ENCODE data around the gene TNPO1.
A peak's percentile ranks its signal among the peaks of the same experiment; 100 is the strongest.

TNPO1 gene

GRCh38 chr5:72811849-72812248, 4.6 kb upstream of the TNPO1 start:
- Histone ChIP-seq H3K27me3 (ENCODE audit: insufficient read depth, insufficient read length) (no peaks in the 10 kb centered on the region), H3K4me3 (ENCODE audit: insufficient read length, low read depth) (no peak overlapping the region), H3K9ac (ENCODE audit: insufficient read length, low read depth) (no peak overlapping the region), H3K9me3 (ENCODE audit: insufficient read depth, low read length) (no peaks in the 10 kb centered on the region), H3K36me3 (ENCODE audit: insufficient read depth, insufficient read length, low read length) (no peaks in the 10 kb centered on the region), H3K4me1 (ENCODE audit: insufficient read depth, insufficient read length) (no peaks in the 10 kb centered on the region)
- no peak for TF ChIP-seq SUZ12 (IDR thresholded peaks at IDR 0.05; ENCODE audit: extremely low read depth, insufficient read depth, insufficient read length)
- TF ChIP-seq YY1 (IDR thresholded peaks at IDR 0.05; ENCODE audit: insufficient read depth, insufficient read length), result no peak
- TF ChIP-seq ZNF274 (IDR thresholded peaks at IDR 0.05; ENCODE audit: low read depth, low read length), result no peak
- no peak for DNase-seq (ENCODE audit: low read depth, low spot score)

DNA sequence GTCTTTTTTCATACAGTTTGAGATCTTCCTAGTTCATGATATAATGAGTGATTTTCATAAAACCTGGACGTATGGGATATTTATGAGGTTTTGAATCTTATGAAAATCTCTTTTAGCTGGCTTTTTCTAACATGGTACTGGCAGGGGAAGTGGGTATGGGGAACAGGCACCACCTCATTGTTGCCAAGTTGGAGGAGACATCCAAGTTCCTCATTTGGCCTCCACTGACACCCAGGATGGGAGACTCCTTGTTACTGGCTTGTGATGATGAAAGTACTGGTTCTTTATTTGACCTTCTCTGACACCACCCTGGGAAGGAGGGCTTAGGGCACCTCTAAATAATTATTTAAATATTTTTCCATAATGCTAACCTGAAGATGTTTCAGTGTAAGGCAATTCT, 4.0 kb upstream of the TNPO1 start:
- no peaks in the 10 kb centered on the region for H3K36me3 ChIP-seq (ENCODE audit: insufficient read depth, insufficient read length, low read length)
- no peak overlapping the region for H3K9ac ChIP-seq (ENCODE audit: insufficient read length, low read depth)
- H3K4me3 ChIP-seq (ENCODE audit: insufficient read length, low read depth), result no peak overlapping the region
- no peaks in the 10 kb centered on the region for H3K4me1 ChIP-seq (ENCODE audit: insufficient read depth, insufficient read length)
- DNase-seq (ENCODE audit: low read depth, low spot score), result no peak
- no peaks in the 10 kb centered on the region for H3K27me3 ChIP-seq (ENCODE audit: insufficient read depth, insufficient read length)
- TF ChIP-seq SUZ12 (IDR thresholded peaks at IDR 0.05; ENCODE audit: extremely low read depth, insufficient read depth, insufficient read length) (no peak), ZNF274 (IDR thresholded peaks at IDR 0.05; ENCODE audit: low read depth, low read length) (no peak), YY1 (IDR thresholded peaks at IDR 0.05; ENCODE audit: insufficient read depth, insufficient read length) (no peak)
- H3K9me3 ChIP-seq (ENCODE audit: insufficient read depth, low read length), result no peaks in the 10 kb centered on the region

- no peaks in the 10 kb centered on the region for H3K9me3 ChIP-seq (ENCODE audit: insufficient read depth, low read length)
- DNase-seq (ENCODE audit: low read depth, low spot score), result no peak
- no peaks in the 10 kb centered on the region for H3K4me1 ChIP-seq (ENCODE audit: insufficient read depth, insufficient read length)
- TF ChIP-seq ZNF274 (IDR thresholded peaks at IDR 0.05; ENCODE audit: low read depth, low read length) (no peak), YY1 (IDR thresholded peaks at IDR 0.05; ENCODE audit: insufficient read depth, insufficient read length) (no peak), SUZ12 (IDR thresholded peaks at IDR 0.05; ENCODE audit: extremely low read depth, insufficient read depth, insufficient read length) (no peak)
- no peaks in the 10 kb centered on the region for H3K27me3 ChIP-seq (ENCODE audit: insufficient read depth, insufficient read length)
- no peaks in the 10 kb centered on the region for H3K36me3 ChIP-seq (ENCODE audit: insufficient read depth, insufficient read length, low read length)
- no peak overlapping the region for H3K4me3 ChIP-seq (ENCODE audit: insufficient read length, low read depth)
- H3K9ac ChIP-seq (ENCODE audit: insufficient read length, low read depth), result no peak overlapping the region
Measured at GRCh38 chr5:72814104-72814503, 2.4 kb upstream of the TNPO1 start.

DNA sequence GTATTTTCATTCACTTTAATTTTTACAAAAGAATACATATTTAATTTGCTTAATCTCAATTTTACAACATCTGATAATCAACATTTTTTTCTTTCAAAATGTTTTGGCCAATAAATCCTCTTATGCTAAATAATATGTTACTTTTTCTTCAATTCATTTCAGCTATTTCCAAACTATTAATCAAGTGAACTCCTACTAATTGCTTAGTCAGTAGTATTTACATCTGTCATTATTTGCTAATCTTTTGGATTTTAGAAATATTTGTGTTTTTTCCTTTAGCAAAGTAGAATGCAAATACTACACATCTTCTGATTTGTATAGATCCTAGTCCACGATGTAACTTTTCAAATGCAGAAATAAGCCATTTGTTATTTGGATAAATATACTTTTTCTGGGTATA, 1.6 kb upstream of the TNPO1 start:
- Histone ChIP-seq H3K4me3 (ENCODE audit: insufficient read length, low read depth) (no peak overlapping the region), H3K4me1 (ENCODE audit: insufficient read depth, insufficient read length) (no peaks in the 10 kb centered on the region), H3K27me3 (ENCODE audit: insufficient read depth, insufficient read length) (no peaks in the 10 kb centered on the region), H3K9ac (ENCODE audit: insufficient read length, low read depth) (no peak overlapping the region), H3K36me3 (ENCODE audit: insufficient read depth, insufficient read length, low read length) (no peaks in the 10 kb centered on the region), H3K9me3 (ENCODE audit: insufficient read depth, low read length) (no peaks in the 10 kb centered on the region)
- TF ChIP-seq ZNF274 (IDR thresholded peaks at IDR 0.05; ENCODE audit: low read depth, low read length), result no peak
- no peak for TF ChIP-seq SUZ12 (IDR thresholded peaks at IDR 0.05; ENCODE audit: extremely low read depth, insufficient read depth, insufficient read length)
- no peak for TF ChIP-seq YY1 (IDR thresholded peaks at IDR 0.05; ENCODE audit: insufficient read depth, insufficient read length)
- DNase-seq (ENCODE audit: low read depth, low spot score), result no peak

DNA sequence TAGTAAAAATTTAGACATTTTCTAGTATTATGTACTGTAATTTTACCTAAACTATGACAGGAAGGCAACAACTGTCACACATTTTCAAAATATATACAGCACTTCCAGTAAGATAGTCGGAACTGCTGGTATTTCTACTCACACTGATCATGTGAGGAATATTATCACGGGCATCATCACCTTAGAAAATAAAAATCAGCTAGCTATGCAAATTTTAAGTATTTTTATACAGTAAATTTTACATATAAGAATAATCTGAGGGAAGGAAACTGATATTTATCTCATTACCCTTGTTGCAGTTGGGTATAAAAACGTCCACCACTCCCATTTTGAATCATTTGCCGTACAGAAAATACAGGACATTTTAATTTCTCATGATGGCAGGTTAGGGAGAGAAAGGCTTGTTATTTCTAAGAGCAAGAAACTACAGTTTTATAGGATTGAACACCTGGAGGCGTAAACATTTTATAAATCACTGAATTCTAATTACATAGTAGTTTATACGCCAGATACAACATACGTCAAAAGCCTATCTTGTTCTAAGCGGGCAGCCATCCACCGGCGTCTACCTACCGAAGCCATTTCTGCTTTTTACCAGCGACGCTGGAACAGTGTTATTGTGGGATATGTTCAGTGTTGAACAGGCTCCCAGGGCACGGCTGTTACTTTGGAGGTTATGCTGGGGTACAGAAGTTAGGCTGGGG, 729 bp upstream of the TNPO1 start:
- TF ChIP-seq ZNF274 (IDR thresholded peaks at IDR 0.05; ENCODE audit: low read depth, low read length) (no peak), YY1 (IDR thresholded peaks at IDR 0.05; ENCODE audit: insufficient read depth, insufficient read length) (no peak), SUZ12 (IDR thresholded peaks at IDR 0.05; ENCODE audit: extremely low read depth, insufficient read depth, insufficient read length) (no peak)
- Histone ChIP-seq H3K9ac (ENCODE audit: insufficient read length, low read depth) (peak overlapping the region; percentile 88), H3K9me3 (ENCODE audit: insufficient read depth, low read length) (no peaks in the 10 kb centered on the region), H3K27me3 (ENCODE audit: insufficient read depth, insufficient read length) (no peaks in the 10 kb centered on the region), H3K4me3 (ENCODE audit: insufficient read length, low read depth) (peak overlapping the region; percentile 81), H3K36me3 (ENCODE audit: insufficient read depth, insufficient read length, low read length) (peaks cover 3% of the 10 kb centered on the region), H3K4me1 (ENCODE audit: insufficient read depth, insufficient read length) (no peaks in the 10 kb centered on the region)
- DNase-seq (ENCODE audit: low read depth, low spot score), result no peak

GRCh38 chr5:72817076-72817481, 618 bp downstream of the TNPO1 start:
- no peaks in the 10 kb centered on the region for H3K9me3 ChIP-seq (ENCODE audit: insufficient read depth, low read length)
- peak overlapping the region; percentile 93 for H3K9ac ChIP-seq (ENCODE audit: insufficient read length, low read depth)
- H3K36me3 ChIP-seq (ENCODE audit: insufficient read depth, insufficient read length, low read length), result peaks cover 3% of the 10 kb centered on the region
- H3K4me3 ChIP-seq (ENCODE audit: insufficient read length, low read depth), result peak overlapping the region; percentile 81
- H3K4me1 ChIP-seq (ENCODE audit: insufficient read depth, insufficient read length), result no peaks in the 10 kb centered on the region
- no peak for DNase-seq (ENCODE audit: low read depth, low spot score)
- no peaks in the 10 kb centered on the region for H3K27me3 ChIP-seq (ENCODE audit: insufficient read depth, insufficient read length)
- TF ChIP-seq SUZ12 (IDR thresholded peaks at IDR 0.05; ENCODE audit: extremely low read depth, insufficient read depth, insufficient read length) (no peak), ZNF274 (IDR thresholded peaks at IDR 0.05; ENCODE audit: low read depth, low read length) (no peak), YY1 (IDR thresholded peaks at IDR 0.05; ENCODE audit: insufficient read depth, insufficient read length) (no peak)

- H3K9me3 ChIP-seq (ENCODE audit: insufficient read depth, low read length), result no peaks in the 10 kb centered on the region
- no peak overlapping the region for H3K9ac ChIP-seq (ENCODE audit: insufficient read length, low read depth)
- no peaks in the 10 kb centered on the region for H3K4me1 ChIP-seq (ENCODE audit: insufficient read depth, insufficient read length)
- H3K36me3 ChIP-seq (ENCODE audit: insufficient read depth, insufficient read length, low read length), result peaks cover 3% of the 10 kb centered on the region
- TF ChIP-seq SUZ12 (IDR thresholded peaks at IDR 0.05; ENCODE audit: extremely low read depth, insufficient read depth, insufficient read length), result no peak
- no peak for TF ChIP-seq ZNF274 (IDR thresholded peaks at IDR 0.05; ENCODE audit: low read depth, low read length)
- TF ChIP-seq YY1 (IDR thresholded peaks at IDR 0.05; ENCODE audit: insufficient read depth, insufficient read length), result no peak
- H3K27me3 ChIP-seq (ENCODE audit: insufficient read depth, insufficient read length), result no peaks in the 10 kb centered on the region
- DNase-seq (ENCODE audit: low read depth, low spot score), result no peak
- peak overlapping the region; percentile 81 for H3K4me3 ChIP-seq (ENCODE audit: insufficient read length, low read depth)
Measured at GRCh38 chr5:72817671-72818266, 1.3 kb downstream of the TNPO1 start.

All from NT2/D1 (cell line).